ENCODE results near the gene RAVER2. TPM values are rescaled to one million over a fixed set of nuclear protein-coding genes. Genes with fewer than 3 reads are reported as not detected.
A peak's percentile ranks its signal among the peaks of the same experiment; 100 is the strongest.

RAVER2 gene
- total and polyA plus RNA-seq, 4 donors, result 20.3 to 27.1 (median 23.6) TPM

GRCh38 chr1:64875606-64876005, 130.7 kb downstream of the RAVER2 start:
- Histone ChIP-seq H3K36me3 (ENCODE audit: control insufficient read depth, insufficient read depth, low read length) (peaks cover 15% of the 10 kb centered on the region), H3K9me3 (ENCODE audit: control insufficient read depth, insufficient read depth, low read length) (no peaks in the 10 kb centered on the region), H3K4me3 (ENCODE audit: low read depth, low read length) (no peak overlapping the region), H3K4me1 (ENCODE audit: control insufficient read depth, insufficient read depth, low read length) (no peaks in the 10 kb centered on the region), H3K27ac (ENCODE audit: low read depth, low read length) (no peak overlapping the region), H3K27me3 (ENCODE audit: control insufficient read depth, insufficient read depth, low read length) (no peaks in the 10 kb centered on the region)
- WGBS (ENCODE audit: insufficient coverage), result 64% methylated on average over 4 of the region's 6 CpGs
- no peak for DNase-seq (ENCODE audit: low read depth in 4 of 6, low spot score in 6 of 6)

- H3K4me1 ChIP-seq (ENCODE audit: control insufficient read depth, insufficient read depth, low read length), result no peaks in the 10 kb centered on the region
- H3K4me3 ChIP-seq (ENCODE audit: low read depth, low read length), result no peak overlapping the region
- H3K36me3 ChIP-seq (ENCODE audit: control insufficient read depth, insufficient read depth, low read length), result peaks cover 15% of the 10 kb centered on the region
- no peaks in the 10 kb centered on the region for H3K9me3 ChIP-seq (ENCODE audit: control insufficient read depth, insufficient read depth, low read length)
- no peak for DNase-seq (ENCODE audit: low read depth in 4 of 6, low spot score in 6 of 6)
- H3K27ac ChIP-seq (ENCODE audit: low read depth, low read length), result no peak overlapping the region
- H3K27me3 ChIP-seq (ENCODE audit: control insufficient read depth, insufficient read depth, low read length), result no peaks in the 10 kb centered on the region
- WGBS (ENCODE audit: insufficient coverage), result no CpG with 5 or more reads among the region's 2 CpGs
These were observed 132.3 kb downstream of the RAVER2 start for GRCh38 chr1:64877151-64877550.

GRCh38 chr1:64877598-64877997, 132.7 kb downstream of the RAVER2 start:
- no peak for DNase-seq (ENCODE audit: low read depth in 4 of 6, low spot score in 6 of 6)
- H3K36me3 ChIP-seq (ENCODE audit: control insufficient read depth, insufficient read depth, low read length), result peaks cover 15% of the 10 kb centered on the region
- WGBS (ENCODE audit: insufficient coverage), result no CpG with 5 or more reads among the region's 1 CpG
- H3K4me1 ChIP-seq (ENCODE audit: control insufficient read depth, insufficient read depth, low read length), result no peaks in the 10 kb centered on the region
- no peaks in the 10 kb centered on the region for H3K9me3 ChIP-seq (ENCODE audit: control insufficient read depth, insufficient read depth, low read length)
- no peak overlapping the region for H3K4me3 ChIP-seq (ENCODE audit: low read depth, low read length)
- no peaks in the 10 kb centered on the region for H3K27me3 ChIP-seq (ENCODE audit: control insufficient read depth, insufficient read depth, low read length)
- H3K27ac ChIP-seq (ENCODE audit: low read depth, low read length), result no peak overlapping the region

GRCh38 chr1:64878090-64878489, 133.2 kb downstream of the RAVER2 start:
- DNase-seq (ENCODE audit: low read depth in 4 of 6, low spot score in 6 of 6), result no peak
- no peaks in the 10 kb centered on the region for H3K4me1 ChIP-seq (ENCODE audit: control insufficient read depth, insufficient read depth, low read length)
- no peak overlapping the region for H3K4me3 ChIP-seq (ENCODE audit: low read depth, low read length)
- no peaks in the 10 kb centered on the region for H3K27me3 ChIP-seq (ENCODE audit: control insufficient read depth, insufficient read depth, low read length)
- H3K36me3 ChIP-seq (ENCODE audit: control insufficient read depth, insufficient read depth, low read length), result peaks cover 17% of the 10 kb centered on the region
- H3K9me3 ChIP-seq (ENCODE audit: control insufficient read depth, insufficient read depth, low read length), result no peaks in the 10 kb centered on the region
- H3K27ac ChIP-seq (ENCODE audit: low read depth, low read length), result no peak overlapping the region

- no peaks in the 10 kb centered on the region for H3K27me3 ChIP-seq (ENCODE audit: control insufficient read depth, insufficient read depth, low read length)
- H3K9me3 ChIP-seq (ENCODE audit: control insufficient read depth, insufficient read depth, low read length), result no peaks in the 10 kb centered on the region
- no peaks in the 10 kb centered on the region for H3K4me1 ChIP-seq (ENCODE audit: control insufficient read depth, insufficient read depth, low read length)
- no peak overlapping the region for H3K4me3 ChIP-seq (ENCODE audit: low read depth, low read length)
- peaks cover 14% of the 10 kb centered on the region for H3K36me3 ChIP-seq (ENCODE audit: control insufficient read depth, insufficient read depth, low read length)
- H3K27ac ChIP-seq (ENCODE audit: low read depth, low read length), result no peak overlapping the region
- WGBS (ENCODE audit: insufficient coverage), result 83% methylated on average over 4 of the region's 12 CpGs
- peak in 1 of 6 donors; percentile 49 for DNase-seq (ENCODE audit: low read depth in 4 of 6, low spot score in 6 of 6)
These were observed 134.2 kb downstream of the RAVER2 start for GRCh38 chr1:64878931-64879611.

GRCh38 chr1:64880449-64880848, 135.6 kb downstream of the RAVER2 start:
- Histone ChIP-seq H3K36me3 (ENCODE audit: control insufficient read depth, insufficient read depth, low read length) (peaks cover 11% of the 10 kb centered on the region), H3K27ac (ENCODE audit: low read depth, low read length) (no peak overlapping the region), H3K9me3 (ENCODE audit: control insufficient read depth, insufficient read depth, low read length) (no peaks in the 10 kb centered on the region), H3K4me3 (ENCODE audit: low read depth, low read length) (no peak overlapping the region), H3K27me3 (ENCODE audit: control insufficient read depth, insufficient read depth, low read length) (no peaks in the 10 kb centered on the region), H3K4me1 (ENCODE audit: control insufficient read depth, insufficient read depth, low read length) (no peaks in the 10 kb centered on the region)
- no peak for DNase-seq (ENCODE audit: low read depth in 4 of 6, low spot score in 6 of 6)
- WGBS (ENCODE audit: insufficient coverage), result 93% methylated on average over 3 of the region's 4 CpGs

GRCh38 chr1:64881281-64881680, 136.4 kb downstream of the RAVER2 start:
- Histone ChIP-seq H3K9me3 (ENCODE audit: control insufficient read depth, insufficient read depth, low read length) (no peaks in the 10 kb centered on the region), H3K4me3 (ENCODE audit: low read depth, low read length) (no peak overlapping the region), H3K36me3 (ENCODE audit: control insufficient read depth, insufficient read depth, low read length) (peaks cover 4% of the 10 kb centered on the region), H3K4me1 (ENCODE audit: control insufficient read depth, insufficient read depth, low read length) (no peaks in the 10 kb centered on the region), H3K27me3 (ENCODE audit: control insufficient read depth, insufficient read depth, low read length) (no peaks in the 10 kb centered on the region), H3K27ac (ENCODE audit: low read depth, low read length) (no peak overlapping the region)
- WGBS (ENCODE audit: insufficient coverage), result 80% methylated on average over 1 of the region's 1 CpG
- no peak for DNase-seq (ENCODE audit: low read depth in 4 of 6, low spot score in 6 of 6)

Other genes with a start within 250 kb of the RAVER2 start
- gene JAK1, start 221.5 kb downstream of the RAVER2 start, total RNA-seq, result 100 to 1,000 TPM; 100 to 109 TPM
- gene JAK1, start 221.5 kb downstream of the RAVER2 start, polyA plus RNA-seq (ENCODE audit: insufficient read length in 2 of 2), result 100 to 1,000 TPM in 1 of 2 donors, 10 to 100 TPM in 1; 81.4 to 105 TPM

All from spinal cord (tissue), 10 donors.